Measurements from ENCODE around the gene TBX18. TPM values are rescaled to one million over a fixed set of nuclear protein-coding genes. Genes with fewer than 3 reads are reported as not detected.

Gene TBX18
- total and polyA plus RNA-seq, 10 of the 15 experiments (the other 5 are each of a cell fraction or from before 2014, with no cell fraction given), result 0.03 to 6.1 (median 0.17) TPM; not detected in 6

- no peak overlapping the region for H3K9ac ChIP-seq (ENCODE audit: control insufficient read depth, insufficient read depth, low read length)
- no TSS peak for BruUV-seq (replicated peaks)
- H3K4me1 ChIP-seq (ENCODE audit: control insufficient read depth, insufficient read depth, low read length), result no peaks in the 10 kb centered on the region
- TF ChIP-seq MAX (IDR thresholded peaks at IDR 0.05; ENCODE audit: low read depth, low read length), result no peak
- POLR2A ChIA-PET, result no interaction called here
- intact Hi-C loops (cut with micrococcal nuclease; ENCODE audit: unreplicated experiment) (no loop called here), in situ Hi-C loops (cut with MboI) (no loop called here)
- H3K4me2 ChIP-seq (ENCODE audit: control insufficient read depth, insufficient read depth), result no peak overlapping the region
- SMC1A ChIA-PET (ENCODE audit: uncharacterized antibody, unreplicated experiment), result interaction anchor here (0.9 to 2.0 kb wide), 8 partner anchors 9 to 346 kb away, joined by 3 to 6 read pairs (median 4); no protein-coding TSS in a partner anchor
- FAIRE-seq, result no peak
- DNase-seq (ENCODE audit: low read depth, low spot score), result no peak
- no peaks in the 10 kb centered on the region for H3K36me3 ChIP-seq (ENCODE audit: control insufficient read depth in 2 of 2, insufficient read depth in 2 of 2, low read length in 1 of 2)
- peaks cover 2% of the 10 kb centered on the region; the same call in 2 of the 3 replicates for H3K9me3 ChIP-seq (replicated peaks; ENCODE audit: control insufficient read depth, insufficient read depth, low read length)
- H3K27me3 ChIP-seq (replicated peaks in 1 of 2; ENCODE audit: control insufficient read depth in 2 of 2, insufficient read depth in 2 of 2, low read length in 1 of 2), result peaks cover 2 to 20% of the 10 kb centered on the region in 2 experiments
- no peaks in the 10 kb centered on the region for H3K79me2 ChIP-seq (ENCODE audit: control insufficient read depth, insufficient read depth, low read length)
- WGBS (ENCODE audit: insufficient coverage, insufficient replicate concordance, low lambda C conversion rate, missing lambda C conversion rate), result 13% methylated on average over 31 of the region's 31 CpGs
- H3K27ac ChIP-seq (ENCODE audit: control insufficient read depth, insufficient read depth), result no peak overlapping the region
- H2AFZ ChIP-seq (ENCODE audit: control insufficient read depth, low read depth, low read length), result no peak overlapping the region
- RAD21 ChIA-PET (ENCODE audit: unreplicated experiment), result interaction anchor here (0.9 to 1.5 kb wide), 4 partner anchors 8 to 341 kb away, joined by 3 read pairs; no protein-coding TSS in a partner anchor
- CTCF ChIA-PET, result interaction anchor here (0.9 to 3.0 kb wide), 4 partner anchors 10 to 346 kb away, joined by 3 to 11 read pairs (median 8); no protein-coding TSS in a partner anchor
- no peak overlapping the region for H3K4me3 ChIP-seq
- peak; percentile 72 for ATAC-seq
- H4K20me1 ChIP-seq (ENCODE audit: control insufficient read depth, insufficient read depth), result no peaks in the 10 kb centered on the region
These were observed 4.2 kb upstream of the TBX18 start for GRCh38 chr6:84768442-84769174.

- in situ Hi-C loops (cut with MboI), result no loop called here
- Histone ChIP-seq H3K79me2 (ENCODE audit: control insufficient read depth, insufficient read depth, low read length) (no peaks in the 10 kb centered on the region), H2AFZ (ENCODE audit: control insufficient read depth, low read depth, low read length) (no peak overlapping the region), H3K9ac (ENCODE audit: control insufficient read depth, insufficient read depth, low read length) (no peak overlapping the region), H3K4me1 (ENCODE audit: control insufficient read depth, insufficient read depth, low read length) (no peaks in the 10 kb centered on the region), H3K27me3 (replicated peaks in 1 of 2; ENCODE audit: control insufficient read depth in 2 of 2, insufficient read depth in 2 of 2, low read length in 1 of 2) (peaks cover 5 to 27% of the 10 kb centered on the region in 2 experiments), H3K9me3 (replicated peaks; ENCODE audit: control insufficient read depth, insufficient read depth, low read length) (peaks cover 2% of the 10 kb centered on the region; the same call in 2 of the 3 replicates), H3K4me3 (no peak overlapping the region), H3K36me3 (ENCODE audit: control insufficient read depth in 2 of 2, insufficient read depth in 2 of 2, low read length in 1 of 2) (no peaks in the 10 kb centered on the region), H3K27ac (ENCODE audit: control insufficient read depth, insufficient read depth) (no peak overlapping the region), H3K4me2 (ENCODE audit: control insufficient read depth, insufficient read depth) (no peak overlapping the region), H4K20me1 (ENCODE audit: control insufficient read depth, insufficient read depth) (no peaks in the 10 kb centered on the region)
- no peak for DNase-seq (ENCODE audit: low read depth, low spot score)
- ChIA-PET SMC1A (ENCODE audit: uncharacterized antibody, unreplicated experiment) (interaction anchor here (1.2 to 2.0 kb wide), 2 partner anchors 23 to 345 kb away, joined by 4 to 6 read pairs; no protein-coding TSS in a partner anchor), RAD21 (ENCODE audit: unreplicated experiment) (interaction anchor here (1.5 kb wide), 1 partner anchor 9 kb away, joined by 3 read pairs; no protein-coding TSS in a partner anchor), CTCF (interaction anchor here (2.5 to 2.6 kb wide), 2 partner anchors 9 to 341 kb away, joined by 6 to 10 read pairs; no protein-coding TSS in a partner anchor), POLR2A (no interaction called here)
- no TSS peak for BruUV-seq (replicated peaks)
- intact Hi-C loops (cut with micrococcal nuclease; ENCODE audit: unreplicated experiment), result no loop called here
- no peak for TF ChIP-seq USF2 (IDR thresholded peaks at IDR 0.05; ENCODE audit: borderline replicate concordance, low read depth, low read length)
- peak in 1 of 2 experiments; percentile 37; a peak in 1 of 4 replicates for TF ChIP-seq BHLHE40 (IDR thresholded peaks at IDR 0.05; ENCODE audit: borderline replicate concordance in 1 of 2, low read depth in 2 of 2, low read length in 1 of 2)
- no peak for FAIRE-seq
- no peak for ATAC-seq
- WGBS (ENCODE audit: insufficient coverage, insufficient replicate concordance, low lambda C conversion rate, missing lambda C conversion rate), result 30% methylated on average over 14 of the region's 14 CpGs
These were observed 3.3 kb upstream of the TBX18 start for GRCh38 chr6:84767526-84768201.

All from GM12878 (cell line).